Lung microvascular endothelial cell (primary cell): Measurements from ENCODE around the gene MRPL42. TPM values are rescaled to one million over a fixed set of nuclear protein-coding genes. Genes with fewer than 3 reads are reported as not detected.
"Not testable (repeated sequence)": the region's sequence is repeated elsewhere in the genome, so short reads cannot be mapped to it uniquely, and the experiment has no call there.

Source experiments
- DNase-seq, 2 donors: peaks; one replicate each; pipeline versions ENCODE4 v3.0.0 to v3.0.0-alpha.2; 2010; ENCODE audit warnings: low read depth in 2 of 2
- total RNA-seq: library from RNA; depleted of rRNA; stranded (reverse); fragments of >200 nt; gene quantifications from 2 replicates; pipeline ENCODE4 v1.2.1, GENCODE V29; 2014

Gene MRPL42
- 37.9 and 44.9 TPM in 2 replicates for total RNA-seq

GRCh38 chr12:93467351-93468007 lies at the start of gene MRPL42:
Gene MRPL42 (plus strand): TSS chr12:93467514. CDS start chr12:93469286, 1,772 bp downstream.
- peak; percentile 89 to 91 for DNase-seq

GRCh38 chr12:93417967-93418480 lies 49.3 kb upstream of the MRPL42 start:
- DNase-seq: no peak

- DNase-seq: peak; percentile 79 to 82
Observed at GRCh38 chr12:93419388-93420034, 47.8 kb upstream of the MRPL42 start.

GRCh38 chr12:93422050-93422449 lies 45.3 kb upstream of the MRPL42 start:
- no peak for DNase-seq

- no peak for DNase-seq
Observed at GRCh38 chr12:93425736-93426411, 41.4 kb upstream of the MRPL42 start.

GRCh38 chr12:93426412-93426805 lies 40.9 kb upstream of the MRPL42 start:
- DNase-seq: no peak

GRCh38 chr12:93427779-93428564 lies 39.3 kb upstream of the MRPL42 start:
- no peak for DNase-seq

GRCh38 chr12:93429448-93429847 lies 37.9 kb upstream of the MRPL42 start:
- DNase-seq: no peak

- DNase-seq: no peak
Observed at GRCh38 chr12:93429852-93430251, 37.5 kb upstream of the MRPL42 start.

GRCh38 chr12:93430280-93430679 lies 37.0 kb upstream of the MRPL42 start:
- no peak for DNase-seq

GRCh38 chr12:93432031-93432430 lies 35.3 kb upstream of the MRPL42 start:
- not testable (repeated sequence) for DNase-seq

GRCh38 chr12:93434256-93434865 lies 33.0 kb upstream of the MRPL42 start:
- DNase-seq: no peak

GRCh38 chr12:93438266-93439050 lies 28.9 kb upstream of the MRPL42 start:
- DNase-seq: no peak

- DNase-seq: peak in 1 of 2 donors; percentile 19
Observed at GRCh38 chr12:93440043-93440835, 27.1 kb upstream of the MRPL42 start.

GRCh38 chr12:93441081-93441616 lies 26.2 kb upstream of the MRPL42 start:
- DNase-seq: peak; percentile 41 to 45

- DNase-seq: peak; percentile 96
Observed at GRCh38 chr12:93441617-93442410, 25.5 kb upstream of the MRPL42 start, which contains the start of gene UBE2N. Gene UBE2N (minus strand): TSS chr12:93441947. CDS start chr12:93441884, 63 bp downstream.

GRCh38 chr12:93442411-93443340 lies 24.6 kb upstream of the MRPL42 start:
- DNase-seq: no peak
